ENCODE data around the gene MFAP4.

DNA sequence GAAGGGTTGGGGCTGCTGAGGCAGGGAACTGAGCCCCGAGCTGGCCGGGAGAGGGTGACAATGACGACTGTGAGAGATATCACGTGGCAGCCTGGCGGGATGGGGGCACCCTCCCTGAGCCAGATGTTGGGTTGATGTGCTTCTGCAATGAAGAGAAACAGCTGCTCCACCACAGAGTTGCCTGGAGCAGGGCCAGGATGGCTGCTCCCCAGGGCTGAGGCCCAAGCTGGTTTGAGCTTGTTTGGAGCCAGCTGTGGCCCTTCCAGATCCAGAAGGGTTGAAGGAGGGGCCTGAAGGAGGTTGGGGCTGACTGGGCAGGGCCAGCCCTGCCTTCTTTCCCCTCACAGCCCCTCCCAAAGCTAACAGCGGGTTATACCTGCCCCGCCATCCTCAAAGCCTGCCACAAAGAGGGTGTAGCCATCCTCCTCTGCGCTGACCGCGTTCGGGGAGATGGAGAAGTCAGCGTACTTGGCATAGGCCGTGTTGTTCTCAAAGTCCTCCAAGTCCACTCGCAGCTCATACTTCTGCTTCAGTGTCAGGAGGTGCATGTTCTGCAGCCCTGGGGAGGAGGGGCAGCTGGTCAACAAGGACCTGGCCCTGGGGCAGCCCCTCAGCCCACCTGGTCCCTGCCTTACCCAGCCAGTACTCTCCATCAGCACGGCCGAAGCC lies 2.1 kb downstream of the MFAP4 start:
- TF ChIP-seq, protein P1, sequence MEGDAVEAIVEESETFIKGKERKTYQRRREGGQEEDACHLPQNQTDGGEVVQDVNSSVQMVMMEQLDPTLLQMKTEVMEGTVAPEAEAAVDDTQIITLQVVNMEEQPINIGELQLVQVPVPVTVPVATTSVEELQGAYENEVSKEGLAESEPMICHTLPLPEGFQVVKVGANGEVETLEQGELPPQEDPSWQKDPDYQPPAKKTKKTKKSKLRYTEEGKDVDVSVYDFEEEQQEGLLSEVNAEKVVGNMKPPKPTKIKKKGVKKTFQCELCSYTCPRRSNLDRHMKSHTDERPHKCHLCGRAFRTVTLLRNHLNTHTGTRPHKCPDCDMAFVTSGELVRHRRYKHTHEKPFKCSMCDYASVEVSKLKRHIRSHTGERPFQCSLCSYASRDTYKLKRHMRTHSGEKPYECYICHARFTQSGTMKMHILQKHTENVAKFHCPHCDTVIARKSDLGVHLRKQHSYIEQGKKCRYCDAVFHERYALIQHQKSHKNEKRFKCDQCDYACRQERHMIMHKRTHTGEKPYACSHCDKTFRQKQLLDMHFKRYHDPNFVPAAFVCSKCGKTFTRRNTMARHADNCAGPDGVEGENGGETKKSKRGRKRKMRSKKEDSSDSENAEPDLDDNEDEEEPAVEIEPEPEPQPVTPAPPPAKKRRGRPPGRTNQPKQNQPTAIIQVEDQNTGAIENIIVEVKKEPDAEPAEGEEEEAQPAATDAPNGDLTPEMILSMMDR (conservative IDR thresholded peaks at IDR 0.05 in 1 of 2, IDR thresholded peaks at IDR 0.05 in 1 of 2; ENCODE audit: extremely low read depth in 1 of 2, insufficient read depth in 1 of 2, low read depth in 1 of 2, low read length in 2 of 2), result no peak
- TF ChIP-seq EZH2 (IDR thresholded peaks at IDR 0.05; ENCODE audit: borderline replicate concordance, low read length), result no peak
